DOHH2 (cell line): Measurements from ENCODE around the gene CD79B.

Experiments
- CTCF ChIP-seq: fragments of 200-600 bp; sonication (generic); IDR thresholded peaks from one replicate; pipeline ENCODE4 v1.5.1; 2014; ENCODE audit warnings: antibody characterized with exemption, mild to moderate bottlenecking, low read depth, low read length; ENCODE audit not compliant: poor library complexity, severe bottlenecking
- EZH2phosphoT487 ChIP-seq: fragments of 200-600 bp; sonication (generic); IDR thresholded peaks from 2 replicates; pipeline ENCODE4 v1.6.1; 2017; ENCODE audit warnings: borderline replicate concordance, mild to moderate bottlenecking, antibody characterized with exemption, low read length, moderate library complexity, mixed read lengths

GRCh38 chr17:63966646-63967264 lies 34.6 kb upstream of the CD79B start:
- TF ChIP-seq EZH2phosphoT487, result no peak
- TF ChIP-seq CTCF, result no peak
